SK-N-SH (cell line): Measurements from ENCODE around the gene NRG4.

Source experiments
- NRF1 ChIP-seq: IDR thresholded peaks from 2 replicates; pipeline ENCODE4 v1.6.1; 2012; ENCODE audit warnings: low read depth, mild to moderate bottlenecking, low read length
- TF ChIP-seq, protein P1 (sequence below): fragments of 200-600 bp; sonication (generic); IDR thresholded peaks from 2 replicates; pipeline ENCODE4 v1.6.1; 2017; ENCODE audit warnings: antibody characterized with exemption, mild to moderate bottlenecking, moderate library complexity

DNA sequence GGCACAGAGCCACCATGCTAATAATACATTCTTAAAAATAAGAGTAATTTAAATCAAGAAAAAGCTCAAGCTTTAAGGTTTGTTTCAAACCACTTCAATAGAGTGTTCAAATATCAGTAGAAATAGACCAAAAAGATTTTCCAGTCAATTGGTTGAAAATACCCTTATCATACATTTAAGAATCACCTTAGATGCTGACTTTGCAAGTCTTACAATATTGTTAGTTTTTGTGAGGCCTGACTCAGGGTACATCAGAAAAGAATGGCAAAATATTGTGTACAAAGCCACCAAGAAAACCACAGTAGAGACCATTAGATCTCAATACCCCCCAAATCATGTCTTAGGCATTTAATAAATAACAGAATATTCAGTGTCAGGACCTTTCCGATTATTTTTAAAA, 19.8 kb upstream of the NRG4 start:
- no peak for TF ChIP-seq NRF1
- TF ChIP-seq, protein P1, sequence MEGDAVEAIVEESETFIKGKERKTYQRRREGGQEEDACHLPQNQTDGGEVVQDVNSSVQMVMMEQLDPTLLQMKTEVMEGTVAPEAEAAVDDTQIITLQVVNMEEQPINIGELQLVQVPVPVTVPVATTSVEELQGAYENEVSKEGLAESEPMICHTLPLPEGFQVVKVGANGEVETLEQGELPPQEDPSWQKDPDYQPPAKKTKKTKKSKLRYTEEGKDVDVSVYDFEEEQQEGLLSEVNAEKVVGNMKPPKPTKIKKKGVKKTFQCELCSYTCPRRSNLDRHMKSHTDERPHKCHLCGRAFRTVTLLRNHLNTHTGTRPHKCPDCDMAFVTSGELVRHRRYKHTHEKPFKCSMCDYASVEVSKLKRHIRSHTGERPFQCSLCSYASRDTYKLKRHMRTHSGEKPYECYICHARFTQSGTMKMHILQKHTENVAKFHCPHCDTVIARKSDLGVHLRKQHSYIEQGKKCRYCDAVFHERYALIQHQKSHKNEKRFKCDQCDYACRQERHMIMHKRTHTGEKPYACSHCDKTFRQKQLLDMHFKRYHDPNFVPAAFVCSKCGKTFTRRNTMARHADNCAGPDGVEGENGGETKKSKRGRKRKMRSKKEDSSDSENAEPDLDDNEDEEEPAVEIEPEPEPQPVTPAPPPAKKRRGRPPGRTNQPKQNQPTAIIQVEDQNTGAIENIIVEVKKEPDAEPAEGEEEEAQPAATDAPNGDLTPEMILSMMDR, result no peak
